HL-60 (cell line): Measurements from ENCODE around the gene TMEM9.

ENCODE experiments used
- DNase-seq, 2 experiments: peaks; one replicate each; pipeline ENCODE4 v3.0.0-alpha.2; 2010 to 2020; ENCODE audit warnings: low read depth in 1 of 2, low spot score in 1 of 2
- H3K27ac ChIP-seq: fragments of 250-450 bp; sonication (Bioruptor Pico); replicated peaks from 2 replicates; pipeline ENCODE4 v1.5.1; 2020; ENCODE audit warnings: mild to moderate bottlenecking, moderate library complexity
- H3K27me3 ChIP-seq: fragments of 250-450 bp; sonication (Bioruptor Pico); 2 replicates; pipeline ENCODE4 v1.5.1; 2021; ENCODE audit warnings: mild to moderate bottlenecking, moderate library complexity; ENCODE audit not compliant: insufficient read depth, poor library complexity, severe bottlenecking
- H3K4me3 ChIP-seq: replicated peaks from 2 replicates; pipeline ENCODE4 v1.5.1; 2011; ENCODE audit warnings: mild to moderate bottlenecking, control low read depth, low read length; ENCODE audit not compliant: insufficient read depth
- CTCF ChIP-seq: IDR thresholded peaks from one replicate; pipeline ENCODE4 v1.5.1; 2011; ENCODE audit warnings: low read length, control low read depth, inconsistent platforms; ENCODE audit not compliant: insufficient read depth
- GABPA ChIP-seq: IDR thresholded peaks from 2 replicates; pipeline ENCODE4 v1.6.1; 2012; ENCODE audit warnings: low read depth
- POLR2AphosphoS5 ChIP-seq: IDR thresholded peaks from 2 replicates; pipeline ENCODE4 v1.6.1; 2012; ENCODE audit warnings: low read depth
- REST ChIP-seq: IDR thresholded peaks from 2 replicates; pipeline ENCODE4 v1.6.1; 2012; ENCODE audit warnings: low read depth; ENCODE audit not compliant: insufficient replicate concordance
- SPI1 ChIP-seq: IDR thresholded peaks from 2 replicates; pipeline ENCODE4 v1.6.1; 2012; ENCODE audit warnings: low read depth, mild to moderate bottlenecking, borderline replicate concordance

Gene TMEM9

GRCh38 chr1:201140235-201140940 lies 13.9 kb downstream of the TMEM9 start:
- no peak overlapping the region for H3K4me3 ChIP-seq
- no peaks in the 10 kb centered on the region for H3K27me3 ChIP-seq
- H3K27ac ChIP-seq, result no peak overlapping the region
- no peak for DNase-seq
- TF ChIP-seq SPI1 (no peak), POLR2AphosphoS5 (no peak)

GRCh38 chr1:201139756-201140155 lies 14.5 kb downstream of the TMEM9 start:
- H3K4me3 ChIP-seq, result no peak overlapping the region
- no peak for TF ChIP-seq GABPA
- TF ChIP-seq REST, result no peak
- no peak for TF ChIP-seq CTCF
- no peak for TF ChIP-seq SPI1
- no peak for TF ChIP-seq POLR2AphosphoS5
- DNase-seq, result no peak
- H3K27me3 ChIP-seq, result no peaks in the 10 kb centered on the region
- H3K27ac ChIP-seq, result no peak overlapping the region

- Histone ChIP-seq H3K27me3 (no peaks in the 10 kb centered on the region), H3K4me3 (no peak overlapping the region), H3K27ac (no peak overlapping the region)
- no peak for TF ChIP-seq POLR2AphosphoS5
- no peak for TF ChIP-seq REST
- no peak for TF ChIP-seq SPI1
- no peak for TF ChIP-seq CTCF
- no peak for TF ChIP-seq GABPA
- DNase-seq, result no peak
Measured at GRCh38 chr1:201139306-201139705, 15.0 kb downstream of the TMEM9 start.

GRCh38 chr1:201138311-201138840 lies 15.9 kb downstream of the TMEM9 start:
- Histone ChIP-seq H3K27me3 (no peaks in the 10 kb centered on the region), H3K4me3 (no peak overlapping the region), H3K27ac (no peak overlapping the region)
- TF ChIP-seq CTCF (no peak), GABPA (no peak), POLR2AphosphoS5 (no peak), SPI1 (no peak), REST (no peak)
- DNase-seq, result no peak
